GM19193 (cell line): ENCODE results near the gene NCOR1.

Source experiments
- POLR2A ChIP-seq: IDR thresholded peaks from 4 replicates; pipeline ENCODE4 v1.6.1; 2011; ENCODE audit not compliant: insufficient read depth, insufficient read length; ENCODE audit errors: extremely low read depth

The NCOR1 gene

DNA sequence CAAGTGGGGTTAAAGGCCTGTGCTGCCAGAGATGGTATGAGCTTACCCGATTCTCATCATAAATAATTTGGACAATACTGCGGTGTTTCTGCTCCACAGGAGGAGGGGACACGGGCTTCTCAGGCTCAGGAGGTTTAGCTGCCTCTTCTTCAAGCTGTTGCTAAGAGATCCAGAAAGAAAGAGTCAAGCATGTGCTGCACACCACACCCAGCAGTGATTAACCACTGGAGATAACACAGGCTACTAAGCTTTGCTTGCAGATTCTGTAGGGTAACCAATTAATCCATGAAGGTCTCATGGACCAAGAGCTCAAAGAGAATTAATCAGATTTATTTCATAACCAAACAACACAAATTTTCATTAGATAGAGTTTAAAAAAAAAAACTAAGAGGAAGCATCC is 56.6 kb downstream of the NCOR1 start:
- TF ChIP-seq POLR2A: no peak

DNA sequence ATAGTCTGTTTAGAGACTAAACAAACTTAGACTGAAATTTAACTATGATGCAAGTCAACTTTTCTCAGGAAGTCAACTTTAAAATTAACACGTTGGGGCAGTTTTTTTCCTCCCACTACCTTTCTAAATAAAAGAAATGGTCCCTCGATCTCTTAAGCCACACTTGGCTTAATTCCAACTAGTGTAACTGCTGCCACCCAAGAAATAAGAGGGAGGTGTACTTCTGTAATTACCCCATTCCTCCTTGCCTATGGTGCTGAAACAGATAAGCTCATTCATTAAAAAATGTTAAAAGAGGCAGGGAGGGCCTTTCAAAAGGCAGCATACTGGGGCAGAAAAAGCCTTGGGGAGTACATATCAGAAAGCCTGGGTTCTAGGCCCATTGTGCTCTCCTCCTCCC is 59.8 kb downstream of the NCOR1 start:
- TF ChIP-seq POLR2A: no peak

DNA sequence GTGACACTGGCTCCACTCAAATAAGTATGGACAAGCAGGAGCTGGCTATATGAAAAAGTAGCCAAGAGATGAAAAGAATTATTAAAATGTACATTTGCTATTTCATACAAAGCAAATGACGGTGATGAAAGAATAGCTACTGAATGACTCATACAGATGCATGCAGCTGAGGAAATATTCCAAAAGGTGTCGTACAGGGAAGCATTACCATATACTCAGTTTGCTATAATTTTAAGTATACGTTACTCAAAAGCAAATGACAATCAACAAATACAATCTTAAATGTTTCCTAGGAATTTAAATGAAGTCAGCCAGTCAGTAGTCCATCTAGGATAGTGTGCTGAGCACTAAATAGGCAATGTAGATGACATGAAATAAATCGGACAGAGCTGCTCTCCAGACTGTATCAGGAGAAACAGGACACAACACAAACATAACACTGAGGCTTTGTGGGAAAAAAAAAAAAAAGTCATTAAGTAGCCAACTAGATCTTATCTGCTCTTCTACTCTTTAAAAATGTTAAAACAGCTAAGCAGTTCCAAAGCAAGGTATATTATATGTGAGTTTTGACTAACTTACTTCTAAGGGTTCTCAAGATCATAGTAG is 65.0 kb downstream of the NCOR1 start:
- TF ChIP-seq POLR2A: no peak

GRCh38 chr17:16148596-16148995 is 66.7 kb downstream of the NCOR1 start:
- TF ChIP-seq POLR2A: no peak

- TF ChIP-seq POLR2A: no peak
Measured at GRCh38 chr17:16141685-16142084, 73.6 kb downstream of the NCOR1 start.

GRCh38 chr17:16140854-16141253 is 74.5 kb downstream of the NCOR1 start:
- no peak for TF ChIP-seq POLR2A

DNA sequence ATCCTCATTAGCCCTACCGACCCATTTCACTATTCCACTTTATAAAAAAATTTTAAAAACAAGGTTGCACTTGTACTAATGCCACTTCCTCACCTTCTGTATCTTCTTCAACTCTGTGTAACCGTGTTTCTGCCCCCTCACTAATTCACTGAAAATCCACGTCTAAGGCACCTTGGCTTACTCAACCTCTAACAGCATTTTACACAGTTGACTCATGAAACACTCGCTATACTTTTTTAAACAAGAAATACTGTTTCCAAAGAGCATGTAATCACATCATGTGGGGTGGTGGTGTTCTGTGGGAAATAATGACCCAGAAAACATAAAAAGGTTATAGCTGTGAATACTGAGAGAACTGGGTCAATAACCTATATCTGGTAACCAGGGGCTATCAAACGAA is 79.9 kb downstream of the NCOR1 start:
- TF ChIP-seq POLR2A: no peak

DNA sequence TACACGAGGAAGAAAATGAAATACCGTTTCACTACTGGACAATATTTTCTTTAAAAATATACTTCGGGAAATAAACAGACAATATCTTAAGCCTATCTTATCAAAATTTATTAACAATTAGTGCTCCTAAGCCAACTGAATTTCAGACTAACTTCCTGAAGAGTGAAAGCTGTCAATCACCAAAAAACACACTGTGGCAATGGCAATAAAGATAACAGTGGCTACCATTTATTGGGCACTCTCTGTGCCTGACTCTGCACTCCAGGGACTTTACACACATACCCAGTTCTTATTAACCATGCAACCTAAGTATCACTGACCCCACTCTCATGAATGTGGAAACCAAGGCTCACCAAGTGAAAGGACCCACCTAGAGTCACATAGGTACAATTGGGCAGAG is 83.7 kb downstream of the NCOR1 start:
- no peak for TF ChIP-seq POLR2A

GRCh38 chr17:16129441-16130205 is 85.7 kb downstream of the NCOR1 start:
- TF ChIP-seq POLR2A: no peak

DNA sequence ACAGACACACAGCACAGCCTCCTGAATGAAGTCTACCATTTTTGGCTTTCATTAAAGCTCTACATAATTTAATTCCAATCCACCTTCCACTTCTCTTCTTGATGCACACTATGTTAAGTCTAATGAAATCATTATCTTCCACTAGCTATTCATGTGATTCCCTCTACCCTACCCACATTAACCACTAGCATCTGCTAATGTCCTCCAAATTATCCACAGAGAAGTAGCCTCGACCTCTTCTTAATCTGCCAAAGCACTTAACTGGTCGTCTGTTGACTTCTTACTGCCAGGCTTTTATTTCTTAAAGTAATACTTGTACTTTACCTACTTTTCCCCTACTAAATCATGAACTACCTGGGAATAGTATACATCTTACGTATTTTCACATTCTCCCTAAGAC is 91.8 kb downstream of the NCOR1 start:
- TF ChIP-seq POLR2A: no peak

DNA sequence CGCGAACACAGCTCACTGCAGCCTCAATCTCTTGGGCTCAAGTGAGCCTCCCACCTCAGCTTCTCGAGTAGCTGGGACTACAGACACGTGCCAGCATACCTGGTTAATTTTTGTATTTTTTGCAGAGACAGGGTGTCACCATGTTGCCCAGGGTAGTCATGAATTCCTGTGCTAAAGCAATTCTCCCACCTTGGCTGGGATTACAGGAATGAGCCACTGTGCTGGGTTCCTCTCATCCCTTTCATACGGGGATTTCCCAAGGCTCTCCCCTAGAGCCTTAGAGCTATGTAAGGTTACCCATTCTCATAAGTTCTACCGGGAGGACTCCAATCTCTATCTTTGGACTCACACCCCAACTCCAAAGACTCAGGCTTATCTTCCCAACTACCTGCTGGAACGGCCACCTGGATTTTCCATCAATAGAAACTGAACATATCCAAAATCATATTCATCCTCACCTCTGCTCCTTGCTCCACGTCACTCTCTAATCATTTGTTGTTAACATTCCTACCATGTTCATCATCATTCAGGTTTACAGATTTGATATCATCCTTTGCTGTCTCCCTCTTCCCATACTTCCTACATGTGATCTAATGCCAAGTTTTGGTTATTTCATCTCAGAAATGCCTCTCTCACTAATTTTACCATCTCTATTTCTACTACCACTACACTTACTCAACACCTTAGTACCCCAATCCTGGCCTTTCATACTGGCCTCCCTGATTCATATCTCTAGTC is 92.5 kb downstream of the NCOR1 start:
- TF ChIP-seq POLR2A: no peak

GRCh38 chr17:16121915-16122314 is 93.4 kb downstream of the NCOR1 start:
- TF ChIP-seq POLR2A: no peak

DNA sequence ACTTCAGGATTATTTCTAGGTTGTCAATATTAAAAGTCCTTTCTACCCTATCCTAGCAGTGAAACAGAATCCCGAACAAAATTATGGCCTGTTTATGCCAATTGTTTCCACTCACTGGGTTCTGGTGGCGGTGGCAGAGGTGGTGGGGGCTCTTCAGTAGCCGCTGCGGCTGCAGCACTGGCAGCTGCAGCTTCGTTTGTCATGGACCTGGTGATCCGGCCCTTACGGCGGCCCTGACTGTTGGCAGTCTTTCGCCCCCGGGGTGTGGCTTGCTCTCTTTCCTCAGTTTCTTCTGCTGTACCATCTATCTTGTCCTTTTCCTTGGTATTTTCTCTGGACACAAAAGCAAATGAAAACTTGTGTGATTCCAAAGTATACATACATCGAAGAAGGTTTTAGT is 94.4 kb downstream of the NCOR1 start:
- no peak for TF ChIP-seq POLR2A

GRCh38 chr17:16117149-16117548 is 98.2 kb downstream of the NCOR1 start:
- TF ChIP-seq POLR2A: no peak

- no peak for TF ChIP-seq POLR2A
Measured at GRCh38 chr17:16108871-16109270, 106.5 kb downstream of the NCOR1 start.

DNA sequence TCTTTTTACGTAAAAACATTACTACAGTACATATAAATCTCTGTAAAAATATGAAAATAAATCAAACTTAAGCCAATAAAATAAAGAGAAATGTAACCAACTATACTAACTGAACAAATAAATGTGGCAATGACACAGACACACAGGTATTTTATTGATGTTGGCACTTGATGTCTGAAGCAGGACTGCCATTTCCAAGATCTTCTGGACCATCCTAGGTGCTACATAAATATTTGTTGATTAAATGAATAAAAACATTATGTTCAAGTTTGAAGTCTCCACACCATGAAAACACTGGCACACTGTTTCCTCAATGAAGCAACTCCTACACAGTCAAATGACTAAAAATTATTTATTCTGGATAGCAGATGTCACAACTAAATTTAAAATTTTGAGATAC is 106.9 kb downstream of the NCOR1 start:
- TF ChIP-seq POLR2A: no peak
